OCI-LY3 (cell line): Measurements from ENCODE around the gene FUBP1.

Experiments
- CTCF ChIP-seq: fragments of 200-600, 300-600 bp; sonication (generic); IDR thresholded peaks from 2 replicates; pipeline ENCODE4 v1.5.1; 2014; ENCODE audit warnings: antibody characterized with exemption, low read length, low read depth
- EZH2phosphoT487 ChIP-seq: fragments of 200-600 bp; shearing (Covaris generic); IDR thresholded peaks from 2 replicates; pipeline ENCODE4 v1.6.1; 2018; ENCODE audit warnings: antibody characterized with exemption, mixed run types, low read depth

- TF ChIP-seq CTCF (no peak), EZH2phosphoT487 (no peak)
Observed at GRCh38 chr1:77953907-77954306, 25.0 kb downstream of the FUBP1 start.
